ENCODE data around the gene ATN1. TPM values are rescaled to one million over a fixed set of nuclear protein-coding genes. Genes with fewer than 3 reads are reported as not detected.
A peak's percentile ranks its signal among the peaks of the same experiment; 100 is the strongest.

ATN1 gene
- total RNA-seq, 2 donors from 2014 or later, result 37.1 to 68.9 TPM

GRCh38 chr12:6953442-6954315 is 25.9 kb downstream of the ATN1 start:
- peaks cover 0 to 26% of the 10 kb centered on the region in 2 donors for H3K4me1 ChIP-seq
- H3K27me3 ChIP-seq, result no peaks in the 10 kb centered on the region
- H3K9me3 ChIP-seq, result no peaks in the 10 kb centered on the region
- TF ChIP-seq CTCF (IDR thresholded peaks at IDR 0.05), result no peak
- no peaks in the 10 kb centered on the region for H3K36me3 ChIP-seq
- H3K4me3 ChIP-seq, result peak overlapping the region in 1 of 2 donors; percentile 43
- DNase-seq (ENCODE audit: low spot score), result no peak
- peak overlapping the region; percentile 31 to 37 for H3K27ac ChIP-seq

- no peaks in the 10 kb centered on the region for H3K9me3 ChIP-seq
- H3K4me1 ChIP-seq, result peaks cover 0 to 32% of the 10 kb centered on the region in 2 donors
- H3K27me3 ChIP-seq, result no peaks in the 10 kb centered on the region
- H3K36me3 ChIP-seq, result no peaks in the 10 kb centered on the region
- no peak for TF ChIP-seq CTCF (IDR thresholded peaks at IDR 0.05)
- no peak overlapping the region for H3K27ac ChIP-seq
- H3K4me3 ChIP-seq, result no peak overlapping the region
- no peak for DNase-seq (ENCODE audit: low spot score)
Measured at GRCh38 chr12:6954316-6955107, 26.8 kb downstream of the ATN1 start.

DNA sequence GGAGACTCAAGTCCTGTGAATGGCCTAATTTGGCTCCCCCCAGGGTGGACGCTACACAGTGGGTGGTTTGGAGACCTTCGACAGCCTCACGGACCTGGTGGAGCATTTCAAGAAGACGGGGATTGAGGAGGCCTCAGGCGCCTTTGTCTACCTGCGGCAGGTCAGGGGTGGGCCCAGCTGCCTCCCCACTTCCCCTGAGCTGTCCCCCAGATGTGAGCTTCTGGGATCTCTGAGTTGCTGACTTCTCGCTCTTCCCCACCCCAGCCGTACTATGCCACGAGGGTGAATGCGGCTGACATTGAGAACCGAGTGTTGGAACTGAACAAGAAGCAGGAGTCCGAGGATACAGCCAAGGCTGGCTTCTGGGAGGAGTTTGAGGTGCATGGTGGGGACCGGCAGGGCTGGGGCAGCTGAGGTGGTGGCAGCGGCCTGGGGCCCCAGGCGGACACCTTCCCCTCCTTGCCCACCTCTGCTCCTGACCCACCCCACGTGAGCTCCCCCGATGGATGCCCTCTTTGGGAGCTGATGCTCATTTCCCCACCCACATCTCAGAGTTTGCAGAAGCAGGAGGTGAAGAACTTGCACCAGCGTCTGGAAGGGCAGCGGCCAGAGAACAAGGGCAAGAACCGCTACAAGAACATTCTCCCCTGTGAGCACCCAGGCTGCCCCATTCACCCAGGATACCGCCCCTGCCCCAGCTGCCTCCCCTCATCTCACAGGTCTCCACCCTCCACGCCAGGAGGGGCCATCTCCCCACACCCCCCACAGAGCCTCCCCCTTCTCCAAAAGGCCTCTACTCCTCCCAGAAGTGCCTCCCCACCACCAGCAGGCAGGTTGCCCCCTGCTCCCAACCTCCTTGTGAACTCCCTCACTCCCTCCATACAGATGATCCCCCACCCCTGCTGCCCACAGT is 27.6 kb downstream of the ATN1 start:
- H3K4me3 ChIP-seq, result no peak overlapping the region
- H3K9me3 ChIP-seq, result no peaks in the 10 kb centered on the region
- no peak for TF ChIP-seq CTCF (IDR thresholded peaks at IDR 0.05)
- H3K27ac ChIP-seq, result no peak overlapping the region
- no peaks in the 10 kb centered on the region for H3K27me3 ChIP-seq
- DNase-seq (ENCODE audit: low spot score), result no peak
- peaks cover 0 to 41% of the 10 kb centered on the region in 2 donors for H3K4me1 ChIP-seq
- H3K36me3 ChIP-seq, result no peaks in the 10 kb centered on the region

- Histone ChIP-seq H3K36me3 (no peaks in the 10 kb centered on the region), H3K4me1 (peaks cover 0 to 49% of the 10 kb centered on the region in 2 donors), H3K4me3 (no peak overlapping the region), H3K27ac (no peak overlapping the region), H3K27me3 (no peaks in the 10 kb centered on the region), H3K9me3 (no peaks in the 10 kb centered on the region)
- no peak for TF ChIP-seq CTCF (IDR thresholded peaks at IDR 0.05)
- DNase-seq (ENCODE audit: low spot score), result no peak
Measured at GRCh38 chr12:6956021-6956727, 28.4 kb downstream of the ATN1 start.
